Fibroblast of peridontal ligament (primary cell): Measurements from ENCODE around the gene APBB2.
"Not testable (repeated sequence)": the region's sequence is repeated elsewhere in the genome, so short reads cannot be mapped to it uniquely, and the experiment has no call there.

Experiments
- DNase-seq: peaks from one replicate; pipeline ENCODE4 v3.0.0-alpha.2; 2010; ENCODE audit errors: extremely low read depth

APBB2 gene

DNA sequence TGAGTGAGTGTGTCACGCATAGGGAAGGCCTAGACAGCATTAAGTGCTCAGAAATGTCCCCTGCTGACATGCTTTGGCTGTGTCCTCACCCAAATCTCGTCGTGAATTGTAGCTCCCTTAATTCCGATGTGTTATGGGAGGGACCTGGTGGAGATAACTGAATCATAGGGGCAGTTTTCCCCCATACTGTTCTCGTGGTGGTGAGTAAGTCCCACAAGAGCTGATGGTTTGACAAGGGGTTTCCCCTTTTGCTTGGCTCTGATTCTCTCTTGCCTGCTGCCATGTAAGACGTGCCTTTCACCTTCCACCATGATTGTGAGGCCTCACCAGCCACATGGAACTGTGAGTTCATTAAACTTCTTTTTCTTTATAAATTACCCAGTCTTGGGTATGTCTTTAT, 386.6 kb downstream of the APBB2 start:
- DNase-seq: no peak

DNA sequence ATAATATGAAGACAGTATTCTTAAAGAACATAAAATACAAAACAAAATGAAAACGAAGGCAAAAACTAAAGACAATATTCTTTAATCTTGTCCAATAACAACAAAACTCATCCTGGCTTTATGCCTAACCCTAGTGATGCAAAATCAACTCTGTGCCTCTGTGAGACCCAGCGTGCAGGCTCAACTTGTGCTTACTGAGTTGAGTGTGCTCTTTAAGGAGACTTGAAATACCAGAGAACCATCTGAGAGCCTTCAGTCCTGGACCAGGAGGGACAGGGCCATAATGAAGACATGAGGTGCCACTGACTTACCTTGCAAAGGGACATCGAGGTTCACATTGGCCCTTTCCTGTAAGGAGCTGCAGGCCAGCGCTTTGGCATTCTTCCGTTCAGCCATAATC, 387.5 kb downstream of the APBB2 start:
- DNase-seq: no peak

DNA sequence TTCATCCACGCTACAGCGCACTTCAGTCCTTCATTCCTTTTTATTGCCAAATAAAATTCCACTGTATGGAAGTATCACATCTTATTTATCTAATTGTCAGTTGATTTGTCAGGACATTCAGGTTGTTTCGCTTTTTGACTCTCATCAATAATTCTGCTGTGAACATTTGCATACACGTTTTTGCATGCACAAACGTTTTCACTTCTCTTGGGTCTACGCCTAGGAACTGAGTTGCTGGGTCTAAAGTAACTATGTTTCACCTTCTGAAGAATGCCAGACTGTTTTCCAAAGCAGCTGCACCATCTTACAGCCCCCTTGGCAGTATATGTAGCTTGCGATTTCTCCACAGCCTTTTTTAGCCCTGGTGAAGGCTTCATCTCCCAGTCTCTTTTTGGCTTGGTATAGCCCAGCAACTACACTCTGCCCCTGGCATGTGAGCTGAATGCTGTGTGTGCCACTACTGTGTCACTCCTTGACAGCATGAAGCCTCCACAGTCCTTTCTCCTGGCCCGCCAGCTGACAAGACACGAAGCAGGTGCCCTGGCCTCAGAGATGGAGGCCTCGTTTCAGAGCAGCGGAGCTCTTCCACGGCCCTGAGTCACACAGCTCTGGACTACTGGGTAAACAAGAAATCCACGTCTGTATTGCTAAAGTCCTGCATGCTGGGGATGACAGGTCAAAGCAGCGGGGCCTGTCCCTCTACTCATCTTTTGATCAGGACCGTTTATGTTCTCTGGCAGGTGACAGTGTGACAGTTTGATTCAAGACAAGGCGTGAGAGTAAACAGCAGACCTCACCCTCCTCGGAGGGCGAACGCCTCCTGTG, 389.1 kb downstream of the APBB2 start:
- DNase-seq: no peak

DNA sequence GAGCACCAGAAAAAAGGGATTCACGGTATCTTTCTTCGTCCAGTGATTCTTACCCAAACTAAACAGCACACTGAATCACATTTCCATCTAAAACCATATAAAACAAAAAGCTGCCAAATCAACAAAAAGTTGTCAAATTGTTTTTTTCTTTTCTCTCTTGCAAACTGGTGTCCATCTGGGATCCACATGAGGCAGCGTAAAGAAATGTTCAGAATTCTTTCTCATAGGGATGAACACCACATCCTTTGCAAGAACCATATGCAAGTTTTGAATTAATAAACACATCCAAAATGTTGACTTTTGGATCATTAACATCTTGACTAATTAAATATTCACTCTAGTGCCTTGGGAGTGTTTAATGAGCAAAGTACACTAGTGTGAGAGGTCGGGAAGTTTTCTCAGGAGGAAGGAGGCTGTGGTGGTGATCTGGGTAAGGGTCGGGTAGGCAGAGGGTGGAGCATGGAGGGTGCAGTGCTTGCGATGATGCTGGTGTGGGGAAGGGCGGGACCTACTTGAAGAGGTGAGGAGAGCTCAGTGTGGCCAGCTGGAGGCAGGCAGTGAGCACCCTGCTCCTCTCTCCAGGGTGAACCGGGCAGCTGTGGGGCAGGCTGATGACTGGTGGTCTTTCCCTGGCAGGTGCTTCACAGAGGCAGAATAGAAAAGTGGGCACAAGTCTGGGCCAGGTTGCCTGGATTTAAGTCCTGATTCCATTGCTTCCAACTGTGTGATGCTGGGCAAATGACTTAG, 391.7 kb downstream of the APBB2 start:
- DNase-seq: no peak

DNA sequence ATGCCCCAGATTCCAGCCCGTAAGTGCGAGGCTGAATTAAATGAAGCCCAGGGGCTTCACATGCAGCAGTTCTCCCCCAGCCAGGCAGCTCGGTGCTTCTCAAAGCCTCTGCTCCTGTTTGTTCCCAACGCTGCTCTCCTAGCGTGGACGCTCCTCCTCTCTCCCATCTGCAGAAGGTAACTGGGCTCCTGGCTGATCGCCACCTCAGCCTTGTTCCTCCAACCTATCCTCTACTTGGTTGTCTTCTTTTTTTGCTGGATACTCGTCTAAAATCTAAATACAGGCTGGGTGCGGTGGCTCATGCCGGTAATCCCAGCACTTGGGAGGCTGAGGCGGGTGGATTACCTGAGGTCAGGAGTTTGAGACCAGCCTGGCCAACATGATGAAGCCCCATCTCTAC, 394.2 kb downstream of the APBB2 start:
- DNase-seq: no peak

DNA sequence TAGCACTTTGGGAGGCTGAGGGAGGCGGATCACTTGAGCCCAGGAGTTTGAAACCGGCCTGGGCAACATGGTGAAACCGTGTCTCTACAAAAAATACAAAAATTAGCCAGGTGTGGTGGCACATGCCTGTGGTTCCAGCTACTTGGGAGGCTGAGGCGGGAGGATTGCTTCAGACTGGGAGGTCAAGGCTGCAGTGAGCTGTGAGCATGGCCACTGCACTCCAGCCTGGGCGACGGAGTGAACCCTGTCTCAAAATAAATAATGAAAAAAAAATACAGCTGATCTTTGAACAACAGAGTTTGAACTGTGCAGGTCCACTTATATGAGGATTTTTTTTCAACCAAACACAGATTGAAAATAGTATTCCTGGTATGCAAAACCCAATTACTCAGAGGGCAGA, 397.2 kb downstream of the APBB2 start:
- not testable (repeated sequence) for DNase-seq

DNA sequence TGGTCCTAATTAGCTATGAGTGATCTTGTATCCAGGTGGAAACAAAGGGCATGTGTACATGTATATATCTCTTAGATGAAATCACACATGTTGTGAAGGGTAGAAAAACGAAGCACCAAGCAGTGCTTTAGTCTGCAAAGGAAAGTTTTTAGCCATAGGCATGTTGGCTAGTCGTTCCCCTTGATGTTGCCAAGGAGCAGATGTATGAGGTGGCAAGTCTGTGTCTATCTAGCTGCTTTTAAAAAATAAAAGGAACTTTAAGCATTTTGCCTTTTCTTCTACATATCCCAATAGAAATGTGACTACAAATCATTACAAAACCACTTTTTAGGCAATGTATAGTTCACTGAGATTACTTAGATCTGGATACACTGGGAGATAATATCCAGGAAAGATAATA, 401.5 kb downstream of the APBB2 start:
- no peak for DNase-seq

DNA sequence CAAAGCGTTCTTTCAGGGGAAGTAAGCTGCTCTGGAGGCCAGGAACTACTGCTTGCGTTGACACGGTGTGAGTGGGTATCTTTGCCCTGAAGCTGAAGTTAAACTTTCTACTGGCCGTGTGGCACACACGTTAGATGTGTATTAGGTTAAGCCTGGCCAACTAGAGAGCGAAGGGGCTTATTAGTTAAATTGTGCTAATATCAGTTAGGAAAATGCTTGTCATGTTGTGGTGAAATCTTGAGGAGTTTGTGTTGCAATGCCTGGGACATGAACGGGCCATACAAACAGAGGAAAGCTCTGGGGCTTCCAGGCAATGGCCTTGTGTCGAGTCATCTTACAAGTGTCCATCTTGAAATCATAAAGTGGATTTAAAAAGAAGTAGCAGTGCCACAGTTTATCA, 402.0 kb downstream of the APBB2 start:
- DNase-seq: no peak

DNA sequence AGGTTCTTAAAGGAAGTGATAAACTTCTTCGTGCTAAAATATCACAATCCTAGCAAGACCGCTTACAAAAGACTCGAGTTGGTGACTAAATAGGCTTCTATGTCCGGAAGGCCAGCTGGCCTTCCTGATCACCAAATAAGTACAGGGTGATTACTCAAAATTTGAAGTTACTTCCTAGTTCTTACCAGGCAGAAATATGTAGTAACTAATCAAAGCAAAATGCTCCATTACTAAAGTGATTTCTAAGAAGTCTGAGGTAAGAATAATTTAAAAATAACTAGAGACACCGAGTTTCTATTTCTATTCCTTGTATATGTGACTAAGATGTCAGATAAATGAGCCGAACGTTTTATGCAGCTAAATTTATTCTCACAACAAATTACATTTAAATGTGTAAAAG, 402.4 kb downstream of the APBB2 start:
- no peak for DNase-seq

DNA sequence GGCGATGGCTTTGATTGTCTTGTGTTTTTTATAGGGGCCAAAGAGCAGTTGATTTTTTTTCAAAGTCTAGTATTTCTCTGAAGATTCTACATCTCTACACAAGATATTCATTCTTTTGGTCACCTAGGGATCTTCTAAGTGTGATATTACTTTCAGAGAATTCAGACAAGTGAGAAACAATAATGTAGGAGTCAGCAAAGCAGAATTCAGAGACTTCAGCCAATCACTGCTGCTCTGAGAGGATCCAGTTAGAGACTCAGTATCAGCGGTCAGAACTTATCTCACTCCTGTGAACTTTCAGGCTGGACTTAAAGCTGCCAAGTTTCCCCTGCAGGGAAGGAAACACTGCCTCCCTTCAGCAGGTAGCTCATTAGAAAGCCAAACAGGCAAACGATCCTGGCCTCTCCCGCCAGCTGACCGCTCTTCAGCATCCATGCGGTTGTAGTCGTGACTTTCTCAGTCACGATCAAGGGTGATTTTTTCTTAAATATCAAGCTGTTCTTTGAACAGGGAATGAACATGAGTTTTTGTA, 405.4 kb downstream of the APBB2 start:
- DNase-seq: no peak

DNA sequence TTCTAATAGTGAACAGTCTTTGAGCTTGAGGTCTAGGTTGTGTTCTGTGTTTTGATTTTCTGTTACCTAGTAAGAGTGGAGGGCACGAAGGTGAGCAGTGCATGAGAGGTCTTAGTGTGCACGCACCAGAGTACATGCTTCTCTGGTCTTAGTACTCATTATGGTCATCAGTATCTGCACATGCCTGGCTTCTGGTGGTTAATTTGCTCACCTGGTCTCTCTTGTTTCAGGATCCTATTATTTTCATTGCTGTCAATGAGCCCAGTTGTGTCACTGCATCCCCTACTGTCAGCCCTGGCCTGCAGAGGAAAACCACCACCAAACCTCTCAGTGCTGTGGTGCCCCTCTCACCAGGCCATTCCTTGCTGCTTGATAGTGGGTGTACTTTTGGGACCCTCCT, 409.7 kb downstream of the APBB2 start:
- DNase-seq: no peak

DNA sequence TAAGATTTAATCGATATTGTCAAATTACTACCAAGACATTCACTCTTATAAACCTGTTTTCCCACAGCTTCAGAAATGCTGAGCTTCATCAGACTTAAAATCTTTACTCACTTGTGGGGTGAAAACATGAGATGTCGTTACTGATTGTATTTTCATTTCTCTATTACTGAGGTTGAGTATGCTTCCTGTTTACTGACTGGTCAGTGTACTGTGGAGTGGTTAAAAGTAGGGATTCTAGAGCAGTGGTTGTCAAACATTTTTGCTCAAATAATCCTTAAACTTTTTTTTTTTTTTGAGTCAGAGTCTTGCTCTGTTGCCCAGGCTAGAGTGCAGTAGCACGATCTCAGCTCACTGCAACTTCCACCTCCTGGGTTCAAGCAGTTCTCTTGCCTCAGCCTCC, 414.3 kb downstream of the APBB2 start:
- no peak for DNase-seq

DNA sequence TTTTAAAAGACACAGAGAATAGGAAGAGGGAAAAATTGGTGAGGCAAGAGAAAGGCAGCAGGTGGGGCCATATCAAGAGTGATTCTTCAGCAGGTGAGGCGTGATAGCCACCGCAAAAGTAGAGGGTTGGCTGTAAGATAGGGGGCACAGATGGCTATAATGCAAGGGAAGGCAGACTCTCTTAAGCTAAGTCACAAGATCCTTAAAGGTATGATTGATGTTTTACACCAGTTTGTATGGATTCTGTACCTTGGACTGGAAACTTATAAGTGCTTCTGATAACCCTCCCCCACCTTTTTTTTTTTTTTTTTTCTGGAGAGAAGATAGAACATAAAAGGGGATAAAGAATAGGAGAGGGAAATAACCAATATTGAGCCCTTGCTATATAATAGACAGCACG, 424.6 kb downstream of the APBB2 start:
- no peak for DNase-seq

DNA sequence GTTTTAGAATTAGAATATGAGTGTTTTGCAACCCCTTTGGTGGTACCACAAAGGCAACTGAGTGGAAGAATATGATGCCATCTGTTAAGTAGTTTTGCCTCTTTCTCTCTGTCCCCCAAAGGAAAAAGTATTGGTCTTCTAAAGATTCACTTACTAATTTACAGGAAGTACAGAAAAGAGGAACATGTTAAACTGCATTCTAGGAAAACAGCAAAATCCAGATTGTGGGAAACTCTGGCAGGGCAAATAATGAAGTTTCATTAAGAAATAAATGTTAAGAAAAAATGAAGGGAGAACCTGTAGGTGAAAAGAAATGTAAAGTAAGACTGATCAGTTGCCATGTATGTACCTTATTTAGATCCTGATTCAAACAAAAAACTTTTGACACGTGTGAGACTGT, 425.3 kb downstream of the APBB2 start:
- DNase-seq: no peak

DNA sequence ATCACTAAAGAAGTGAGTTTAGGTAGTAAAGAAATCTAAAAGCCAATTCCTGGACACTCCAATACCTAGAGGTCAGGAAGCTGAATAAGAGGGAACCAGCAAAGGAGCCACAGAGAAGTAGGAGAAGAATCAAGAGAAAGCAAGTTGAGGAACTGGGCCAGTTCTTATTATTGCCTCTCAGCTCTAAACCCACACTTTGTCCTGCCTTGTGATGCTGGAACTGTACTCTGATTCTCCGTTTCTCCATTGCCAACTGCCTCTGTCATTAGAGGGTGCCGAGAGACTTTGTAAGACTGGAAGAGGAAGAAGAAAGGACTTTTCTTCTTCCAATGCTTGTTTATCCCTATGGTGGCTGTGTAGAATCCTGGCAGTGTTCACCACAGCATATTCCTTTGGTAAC, 426.0 kb downstream of the APBB2 start:
- DNase-seq: no peak

DNA sequence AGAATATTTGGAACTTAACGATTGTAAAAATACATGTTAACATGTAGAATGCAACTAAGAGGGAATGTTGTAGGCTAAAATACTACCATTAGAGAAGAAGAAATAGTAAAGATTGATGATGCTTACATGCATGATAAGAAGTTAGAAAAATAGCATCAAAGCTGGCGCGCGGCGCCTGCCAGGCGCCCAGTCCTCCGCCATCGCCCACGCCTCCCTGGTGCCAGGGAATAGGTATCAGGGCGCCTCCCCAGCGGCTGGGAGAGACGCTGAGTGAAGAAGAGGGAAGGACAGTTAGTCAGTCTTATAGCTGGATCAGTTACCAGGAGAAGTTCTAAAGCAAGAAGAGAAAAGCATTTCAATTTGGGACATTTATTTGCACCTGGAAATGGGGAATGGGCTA, 428.6 kb downstream of the APBB2 start:
- no peak for DNase-seq

DNA sequence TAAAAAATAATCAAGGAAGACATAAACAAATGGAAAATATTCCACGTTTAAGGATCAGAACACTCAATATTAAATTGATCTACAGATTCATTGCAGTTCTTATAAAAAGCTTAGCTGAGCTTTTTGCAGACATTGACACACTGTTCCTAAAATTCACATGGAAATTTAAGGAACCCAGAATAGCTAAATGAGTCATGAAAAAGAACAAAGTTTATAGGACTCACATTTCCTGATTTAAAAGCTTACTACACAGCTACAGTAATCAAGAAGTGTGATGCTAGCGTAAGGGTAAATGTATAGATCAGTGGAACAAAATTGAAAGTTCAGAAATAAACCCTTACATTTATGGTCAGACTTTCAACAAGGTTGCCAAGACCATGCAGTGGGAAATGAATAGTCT, 431.5 kb downstream of the APBB2 start:
- DNase-seq: no peak

DNA sequence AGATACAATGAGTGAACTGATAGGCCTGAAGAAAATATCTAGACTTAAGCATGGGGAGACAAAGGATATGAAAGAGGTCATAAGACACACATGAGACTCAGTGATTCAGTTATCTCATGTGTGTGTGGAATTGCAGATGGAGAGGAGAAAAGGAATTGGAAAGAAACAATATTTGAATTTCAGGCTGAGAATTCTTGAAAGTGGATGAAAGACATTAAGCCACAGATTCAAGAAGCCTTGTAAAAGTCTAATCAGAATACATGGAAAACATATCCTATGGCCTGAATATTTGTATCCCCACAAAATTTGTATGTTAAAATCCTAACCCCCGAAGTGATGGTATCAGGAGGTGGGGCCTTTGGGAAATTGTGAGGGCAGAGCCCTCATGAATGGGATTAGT, 436.3 kb downstream of the APBB2 start:
- DNase-seq: no peak

DNA sequence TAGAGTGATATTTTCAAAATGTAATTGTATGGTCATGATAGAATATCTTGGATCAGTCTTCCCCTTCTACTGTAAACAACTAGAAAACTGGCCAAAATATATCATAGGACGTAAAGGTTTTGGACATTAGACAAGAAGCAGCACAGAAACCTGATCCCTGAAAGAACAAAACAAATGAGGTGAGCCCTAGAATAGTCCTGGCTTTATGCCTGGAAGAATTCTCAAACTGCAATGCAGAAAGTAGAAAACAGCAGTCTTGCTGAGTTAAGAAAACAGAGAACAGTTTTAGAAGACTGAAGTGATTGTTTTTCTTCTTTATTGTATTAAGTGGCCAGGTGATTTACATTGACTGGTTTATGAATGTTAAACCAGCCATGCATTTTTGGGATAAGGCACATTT, 445.1 kb downstream of the APBB2 start:
- DNase-seq: peak; percentile 2

DNA sequence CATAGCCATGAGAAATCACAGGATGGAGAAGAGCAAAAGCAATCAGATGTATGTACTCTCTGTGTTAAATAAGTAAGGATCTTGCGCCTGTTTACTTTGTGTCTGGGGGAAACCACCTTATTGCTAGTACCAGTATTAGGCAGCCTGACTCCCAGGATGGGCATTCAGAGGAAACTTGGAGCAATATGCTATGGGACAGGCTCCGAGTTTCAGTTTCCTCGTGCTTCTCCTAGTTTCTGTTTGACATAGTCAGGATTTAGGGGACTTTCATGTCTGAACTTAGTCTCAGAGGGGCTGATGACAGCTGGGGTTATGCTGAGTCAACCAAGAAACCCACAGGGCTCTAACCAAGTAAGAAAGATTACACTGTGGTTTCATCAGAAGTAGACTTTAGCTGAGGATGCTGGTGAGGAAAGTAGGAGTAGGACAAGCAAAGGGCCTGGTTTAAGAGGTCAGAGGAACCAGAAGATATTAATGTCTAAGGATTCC, 451.1 kb downstream of the APBB2 start:
- DNase-seq: peak; percentile 77
